ENCODE measurements around the gene AGR3. TPM values are rescaled to one million over a fixed set of nuclear protein-coding genes. Genes with fewer than 3 reads are reported as not detected.
A peak's percentile ranks its signal among the peaks of the same experiment; 100 is the strongest.

The AGR3 gene
- total RNA-seq = not detected

DNA sequence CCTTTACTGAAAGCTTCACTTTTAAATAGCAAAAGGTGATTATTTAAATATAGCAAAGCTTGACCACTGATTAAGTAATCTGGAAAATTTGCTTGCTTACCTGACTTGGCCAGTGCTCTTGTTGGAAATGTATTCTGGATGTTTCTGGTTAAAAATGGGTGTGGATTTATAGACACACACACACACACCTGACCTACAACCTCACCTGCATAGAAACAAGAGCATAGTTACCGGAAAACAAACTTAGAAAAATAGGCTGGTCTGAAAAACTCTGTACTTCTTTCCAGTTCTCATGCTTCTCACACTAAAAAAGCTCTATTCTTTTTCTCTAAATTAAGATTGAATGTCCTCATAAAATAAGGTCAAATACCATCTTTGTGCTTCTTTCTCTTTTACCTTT lies at the start of gene AGR3:
Gene AGR3, minus strand, starts transcription at position 140 of the 400 bp plus-strand sequence. CDS start 3,365 bp downstream, outside the sequence.
- DNase-seq (ENCODE audit: low spot score) (no peak), ATAC-seq (ENCODE audit: low FRiP score) (no peak)
- TF ChIP-seq, protein P1, sequence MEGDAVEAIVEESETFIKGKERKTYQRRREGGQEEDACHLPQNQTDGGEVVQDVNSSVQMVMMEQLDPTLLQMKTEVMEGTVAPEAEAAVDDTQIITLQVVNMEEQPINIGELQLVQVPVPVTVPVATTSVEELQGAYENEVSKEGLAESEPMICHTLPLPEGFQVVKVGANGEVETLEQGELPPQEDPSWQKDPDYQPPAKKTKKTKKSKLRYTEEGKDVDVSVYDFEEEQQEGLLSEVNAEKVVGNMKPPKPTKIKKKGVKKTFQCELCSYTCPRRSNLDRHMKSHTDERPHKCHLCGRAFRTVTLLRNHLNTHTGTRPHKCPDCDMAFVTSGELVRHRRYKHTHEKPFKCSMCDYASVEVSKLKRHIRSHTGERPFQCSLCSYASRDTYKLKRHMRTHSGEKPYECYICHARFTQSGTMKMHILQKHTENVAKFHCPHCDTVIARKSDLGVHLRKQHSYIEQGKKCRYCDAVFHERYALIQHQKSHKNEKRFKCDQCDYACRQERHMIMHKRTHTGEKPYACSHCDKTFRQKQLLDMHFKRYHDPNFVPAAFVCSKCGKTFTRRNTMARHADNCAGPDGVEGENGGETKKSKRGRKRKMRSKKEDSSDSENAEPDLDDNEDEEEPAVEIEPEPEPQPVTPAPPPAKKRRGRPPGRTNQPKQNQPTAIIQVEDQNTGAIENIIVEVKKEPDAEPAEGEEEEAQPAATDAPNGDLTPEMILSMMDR (IDR thresholded peaks at IDR 0.05) = no peak

DNA sequence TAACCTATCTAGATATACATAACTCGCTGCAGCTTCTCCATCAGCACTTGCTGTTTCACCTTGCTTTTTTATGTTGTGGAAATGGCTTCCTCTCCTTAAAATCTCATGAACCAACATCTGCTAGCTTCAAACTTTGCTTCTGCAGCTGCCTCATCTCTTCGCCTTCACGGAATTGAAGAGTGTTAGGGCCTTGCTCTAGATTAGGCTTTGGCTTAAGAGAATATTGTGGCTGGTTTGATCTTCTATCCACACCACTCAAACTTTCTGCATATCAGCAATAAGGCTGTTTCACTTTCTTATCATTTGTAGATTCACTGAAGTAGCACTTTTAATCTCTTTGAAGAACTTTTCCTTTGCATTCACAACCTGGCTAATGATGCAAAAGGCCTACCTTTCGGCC lies 49.2 kb upstream of the AGR3 start:
- TF ChIP-seq, protein P1 (IDR thresholded peaks at IDR 0.05) = no peak
- ATAC-seq (ENCODE audit: low FRiP score) = no peak
- no peak for DNase-seq (ENCODE audit: low spot score)

DNA sequence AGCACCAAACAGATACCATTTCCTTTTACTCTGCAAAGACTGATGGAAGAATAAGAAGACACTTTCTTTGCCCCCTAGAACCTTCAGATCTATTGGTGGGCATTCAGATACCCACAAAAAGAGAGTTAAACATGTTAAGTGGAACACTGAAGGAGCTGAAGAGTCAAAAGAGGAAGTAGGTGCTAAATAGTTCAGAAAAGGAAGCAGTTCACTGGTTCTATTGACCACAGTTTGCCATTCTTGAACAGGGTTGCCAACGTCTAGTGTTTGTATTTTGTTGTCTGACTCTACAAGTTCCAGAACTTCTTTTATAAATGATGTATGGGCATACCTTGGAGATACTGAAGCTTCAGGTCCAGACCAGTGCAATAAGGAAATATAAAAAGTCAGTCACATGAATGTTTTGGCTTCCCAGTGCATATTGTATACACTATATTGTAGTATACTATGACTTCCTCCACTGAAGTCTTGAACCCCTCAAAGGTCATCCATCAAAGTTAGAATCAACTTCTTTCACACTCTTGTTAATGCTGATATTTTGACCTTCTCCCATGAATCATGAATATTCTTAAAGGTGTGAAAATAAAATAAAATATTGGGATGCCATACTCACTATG lies 47.5 kb upstream of the AGR3 start:
- TF ChIP-seq, protein P1 (IDR thresholded peaks at IDR 0.05) = no peak
- DNase-seq (ENCODE audit: low spot score) (no peak), ATAC-seq (ENCODE audit: low FRiP score) (no peak)

DNA sequence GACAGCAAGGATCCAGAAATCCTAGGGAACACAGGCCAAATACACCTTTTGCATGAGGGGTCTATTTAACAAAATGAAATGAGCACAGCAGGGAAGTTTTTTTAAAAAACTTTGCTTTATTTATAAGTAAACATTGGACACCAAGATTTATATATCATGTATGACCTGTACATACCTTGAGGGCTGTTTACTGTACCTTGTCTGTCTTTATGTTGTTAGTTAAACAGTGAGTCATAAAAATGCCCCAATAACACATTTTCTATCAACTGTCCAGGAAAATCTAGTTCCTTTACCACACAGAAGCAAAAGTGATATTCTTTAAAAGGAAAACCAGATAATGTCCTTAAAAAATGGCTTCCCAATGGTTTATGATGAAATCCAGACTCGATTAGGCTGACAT lies 45.1 kb upstream of the AGR3 start:
- no peak for DNase-seq (ENCODE audit: low spot score)
- TF ChIP-seq, protein P1 (IDR thresholded peaks at IDR 0.05) = no peak
- ATAC-seq (ENCODE audit: low FRiP score) = no peak

DNA sequence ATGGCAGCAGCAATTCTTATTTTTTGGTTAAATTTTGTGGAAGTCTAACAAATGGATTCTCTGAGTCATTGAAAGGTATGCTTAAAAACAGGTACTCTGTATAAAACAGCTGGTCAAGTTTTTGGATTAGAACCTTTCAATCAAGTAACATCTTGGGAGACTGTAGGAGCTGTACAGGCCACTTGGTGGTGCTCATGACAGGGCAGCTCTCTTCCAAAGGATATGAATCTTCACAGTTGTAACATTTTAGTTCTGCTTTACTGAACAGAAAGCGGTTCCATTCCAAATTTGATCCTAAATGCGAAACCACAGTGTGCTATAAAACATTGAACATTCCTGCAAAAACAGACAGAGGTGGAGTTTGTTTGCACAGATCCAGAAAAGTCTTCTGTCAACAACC lies 44.5 kb upstream of the AGR3 start:
- ATAC-seq (ENCODE audit: low FRiP score) (peak; percentile 78), DNase-seq (ENCODE audit: low spot score) (no peak)
- TF ChIP-seq, protein P1 (IDR thresholded peaks at IDR 0.05) = no peak

DNA sequence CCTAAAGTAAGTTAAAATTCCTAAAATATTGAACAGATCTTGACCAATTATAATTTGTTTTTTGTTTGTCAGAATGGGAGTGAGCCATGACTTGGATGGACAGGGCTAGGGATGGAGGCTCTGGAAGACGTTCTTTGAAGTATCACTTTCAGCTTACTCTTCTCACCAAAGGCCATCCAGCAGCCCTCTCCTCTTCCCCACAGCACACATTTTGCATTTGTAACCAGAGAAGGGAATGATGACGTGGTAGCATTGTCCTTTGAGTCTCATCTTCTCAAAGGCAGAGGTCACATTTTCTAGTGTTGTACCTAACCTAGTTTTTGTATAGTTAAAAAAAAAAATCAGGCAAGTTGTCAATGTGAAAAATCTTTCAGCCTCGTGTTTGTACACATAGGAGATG lies 43.8 kb upstream of the AGR3 start:
- no peak for DNase-seq (ENCODE audit: low spot score)
- ATAC-seq (ENCODE audit: low FRiP score) = no peak
- TF ChIP-seq, protein P1 (IDR thresholded peaks at IDR 0.05) = no peak

DNA sequence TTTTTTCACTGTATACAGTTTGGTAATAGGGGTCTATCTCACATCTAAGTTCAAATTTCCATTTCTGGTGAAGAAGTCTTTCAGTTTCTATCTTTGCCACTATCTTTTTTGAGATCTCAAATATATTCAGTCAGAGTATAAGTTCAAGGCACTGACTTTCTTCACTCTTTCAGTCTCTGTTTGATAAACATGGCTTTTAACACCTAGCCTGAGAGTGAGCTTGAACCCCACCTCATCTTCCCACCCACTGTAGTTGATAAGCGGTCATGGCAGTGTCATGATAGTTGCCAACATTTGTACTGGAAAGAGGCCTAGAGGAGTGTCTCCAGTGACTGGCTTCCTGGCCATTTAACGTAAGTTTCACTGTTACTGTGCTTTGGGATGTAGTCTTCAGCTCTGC lies 41.2 kb upstream of the AGR3 start:
- ATAC-seq (ENCODE audit: low FRiP score) = no peak
- no peak for DNase-seq (ENCODE audit: low spot score)
- TF ChIP-seq, protein P1 (IDR thresholded peaks at IDR 0.05) = no peak
